ENCODE measurements around the gene MAP7D1.

- TF ChIP-seq POLR2A (IDR thresholded peaks at IDR 0.05) (no peak), CTCF (IDR thresholded peaks at IDR 0.05) (no peak)
These were observed 47.8 kb downstream of the MAP7D1 start for GRCh38 chr1:36203554-36204346.
